ENCODE measurements around the gene BBS9. TPM values are rescaled to one million over a fixed set of nuclear protein-coding genes. Genes with fewer than 3 reads are reported as not detected.

Gene BBS9
- total and polyA plus RNA-seq, 9 of the 15 experiments (the other 6 are each of a cell fraction or from before 2014, with no cell fraction given) = 0.77 to 3.3 (median 2.4) TPM

GRCh38 chr7:33326485-33326848, 197.1 kb downstream of the BBS9 start (continued):
- TF ChIP-seq PBX2 (CRISPR knock-in tag; IDR thresholded peaks at IDR 0.05; ENCODE audit: low read depth) (no peak), PBX2 (tag; conservative IDR thresholded peaks at IDR 0.05; ENCODE audit: low read depth) (no peak), KLF1 (tag; IDR thresholded peaks at IDR 0.05) (no peak), CLOCK (CRISPR knock-in tag; IDR thresholded peaks at IDR 0.05; ENCODE audit: borderline replicate concordance) (no peak)

- WGBS (ENCODE audit: insufficient coverage, low coverage, missing lambda C conversion rate) = 0% methylated on average over 1 of the region's 1 CpG
- H3K9me1 ChIP-seq (ENCODE audit: control insufficient read depth, insufficient read depth, low read length) = no peaks in the 10 kb centered on the region
Observed at GRCh38 chr7:33327427-33327826, 198.1 kb downstream of the BBS9 start.

More at GRCh38 chr7:33327427-33327826, 198.1 kb downstream of the BBS9 start:
- Histone ChIP-seq H3K79me2 (ENCODE audit: control insufficient read depth, insufficient read depth, low read length) (no peaks in the 10 kb centered on the region), H3K27ac (ENCODE audit: extremely low read depth, low read depth, low read length) (no peak overlapping the region), H3K4me1 (replicated peaks in 1 of 2; ENCODE audit: control insufficient read depth in 2 of 2, insufficient read depth in 2 of 2, low read length in 2 of 2) (no peaks in the 10 kb centered on the region), H3K4me2 (ENCODE audit: insufficient read depth, low read length) (no peak overlapping the region), H2AFZ (ENCODE audit: low read depth, low read length) (no peak overlapping the region), H3K36me3 (ENCODE audit: control insufficient read depth, insufficient read depth, low read length) (no peaks in the 10 kb centered on the region), H3K9me3 (replicated peaks; ENCODE audit: control insufficient read depth, insufficient read depth, low read depth, low read length) (no peaks in the 10 kb centered on the region), H4K20me1 (replicated peaks; ENCODE audit: control insufficient read depth, insufficient read depth, low read length) (no peaks in the 10 kb centered on the region), H3K9ac (ENCODE audit: insufficient read depth in 1 of 2, low read depth in 2 of 2, low read length in 2 of 2) (no peak overlapping the region), H3K27me3 (ENCODE audit: control insufficient read depth in 2 of 2, insufficient read depth in 2 of 2, low read length in 2 of 2) (no peaks in the 10 kb centered on the region), H3K4me3 (no peak overlapping the region)
- DNase-seq (ENCODE audit: extremely low read depth in 1 of 4, low spot score in 3 of 4) = no peak
- ChIA-PET CTCF (ENCODE audit: low intra/inter-chr PET ratio) (no interaction called here), POLR2A (no interaction called here)
- no peak for FAIRE-seq
- BruUV-seq (replicated peaks) = no TSS peak
- in situ Hi-C loops (cut with MboI) = no loop called here
- TF ChIP-seq ARID2 (IDR thresholded peaks at IDR 0.05) = no peak
- no peak for TF ChIP-seq ZC3H8 (IDR thresholded peaks at IDR 0.05)
- no peak for TF ChIP-seq ZNF785 (CRISPR knock-in tag; IDR thresholded peaks at IDR 0.05)
- no peak for TF ChIP-seq MECOM (CRISPR knock-in tag; IDR thresholded peaks at IDR 0.05)
- intact Hi-C loops (cut with micrococcal nuclease) = no loop called here
- ATAC-seq = no peak

Data from K562 (cell line).